Colonic mucosa (tissue), 4 donors: ENCODE results near the gene ARID1B. TPM values are rescaled to one million over a fixed set of nuclear protein-coding genes. Genes with fewer than 3 reads are reported as not detected.

Source experiments
- DNase-seq: peaks from one replicate; pipeline ENCODE4 v3.0.0-alpha.2; 2020
- H3K27ac ChIP-seq: fragments of 200-600 bp; one replicate; pipeline ENCODE4 v1.8.0; 2021
- H3K27me3 ChIP-seq: fragments of 200-600 bp; one replicate; pipeline ENCODE4 v1.8.0; 2021
- H3K36me3 ChIP-seq: fragments of 200-600 bp; one replicate; pipeline ENCODE4 v1.8.0; 2021
- H3K4me1 ChIP-seq: fragments of 200-600 bp; one replicate; pipeline ENCODE4 v1.8.0; 2021; ENCODE audit warnings: mild to moderate bottlenecking
- H3K4me3 ChIP-seq: fragments of 200-600 bp; one replicate; pipeline ENCODE4 v1.8.0; 2021
- H3K9ac ChIP-seq, 2 donors: one replicate each; pipeline ENCODE4 v1.7.0; 2013; ENCODE audit warnings: control low read depth in 2 of 2, low read depth in 2 of 2, low read length in 2 of 2
- H3K9me3 ChIP-seq: fragments of 200-600 bp; one replicate; pipeline ENCODE4 v1.8.0; 2021
- CTCF ChIP-seq: fragments of 200-600 bp; IDR thresholded peaks from one replicate; pipeline ENCODE4 v1.8.0; 2022; ENCODE audit warnings: antibody characterized with exemption, mild to moderate bottlenecking
- intact Hi-C: fragments of 100-400 bp; cut with DNase I; formaldehyde crosslinking; loops from one replicate; pipeline ENCODE4 v1.14.1; 2022
- total RNA-seq, 2 donors: library from RNA; stranded (reverse); fragmentation: NEBNext Ultra II Directional in 1 of 2; extraction: Animal tissue kit (Norgen Biotek cat#: 25700) in 1 of 2; gene quantifications; one replicate each; pipeline ENCODE4 v1.2.1, GENCODE V29; 2021
- donor health status: healthy.
- donor health status: DM: no; HTN: no; CAD: no.
- donor health status: DM: no; HTN: no; CAD: no.

The ARID1B gene
- total RNA-seq, 2 donors from 2014 or later = 61.3 to 71.5 TPM

GRCh38 chr6:156879591-156879990, 102.4 kb downstream of the ARID1B start:
- intact Hi-C loops = no loop called here
- Histone ChIP-seq H3K27ac (no peak overlapping the region), H3K9me3 (no peaks in the 10 kb centered on the region), H3K27me3 (no peaks in the 10 kb centered on the region), H3K36me3 (no peaks in the 10 kb centered on the region), H3K4me3 (no peak overlapping the region), H3K4me1 (peaks cover 5% of the 10 kb centered on the region), H3K9ac (no peak overlapping the region)
- no peak for TF ChIP-seq CTCF
- DNase-seq = no peak

- H3K9me3 ChIP-seq = no peaks in the 10 kb centered on the region
- no peak overlapping the region for H3K27ac ChIP-seq
- no peak for TF ChIP-seq CTCF
- no peak overlapping the region for H3K9ac ChIP-seq
- H3K36me3 ChIP-seq = no peaks in the 10 kb centered on the region
- intact Hi-C loops = no loop called here
- peaks cover 5% of the 10 kb centered on the region for H3K4me1 ChIP-seq
- H3K4me3 ChIP-seq = no peak overlapping the region
- no peaks in the 10 kb centered on the region for H3K27me3 ChIP-seq
- DNase-seq = no peak
Measured at GRCh38 chr6:156880913-156881312, 103.7 kb downstream of the ARID1B start.

- Histone ChIP-seq H3K4me1 (peaks cover 5% of the 10 kb centered on the region), H3K4me3 (no peak overlapping the region), H3K9me3 (no peaks in the 10 kb centered on the region), H3K9ac (no peak overlapping the region), H3K27ac (no peak overlapping the region), H3K27me3 (no peaks in the 10 kb centered on the region), H3K36me3 (no peaks in the 10 kb centered on the region)
- DNase-seq = no peak
- no peak for TF ChIP-seq CTCF
- intact Hi-C loops = no loop called here
Measured at GRCh38 chr6:156881687-156882629, 104.8 kb downstream of the ARID1B start.

- DNase-seq = peak; percentile 61
- Histone ChIP-seq H3K27me3 (no peaks in the 10 kb centered on the region), H3K4me1 (peaks cover 5% of the 10 kb centered on the region), H3K27ac (peak overlapping the region; percentile 33), H3K9me3 (no peaks in the 10 kb centered on the region), H3K4me3 (peak overlapping the region; percentile 14), H3K36me3 (no peaks in the 10 kb centered on the region), H3K9ac (peak overlapping the region in 1 of 2 donors; percentile 76)
- intact Hi-C loops = no loop called here
- TF ChIP-seq CTCF = no peak
Measured at GRCh38 chr6:156883497-156884252, 106.5 kb downstream of the ARID1B start.

GRCh38 chr6:156884306-156884705, 107.1 kb downstream of the ARID1B start:
- DNase-seq = no peak
- Histone ChIP-seq H3K27me3 (no peaks in the 10 kb centered on the region), H3K27ac (no peak overlapping the region), H3K4me1 (peaks cover 5% of the 10 kb centered on the region), H3K36me3 (no peaks in the 10 kb centered on the region), H3K4me3 (no peak overlapping the region), H3K9me3 (no peaks in the 10 kb centered on the region), H3K9ac (no peak overlapping the region)
- intact Hi-C loops = no loop called here
- no peak for TF ChIP-seq CTCF
